ENCODE measurements around the gene KIAA0232. TPM values are rescaled to one million over a fixed set of nuclear protein-coding genes. Genes with fewer than 3 reads are reported as not detected.
A peak's percentile ranks its signal among the peaks of the same experiment; 100 is the strongest.

Gene KIAA0232
- total and polyA plus RNA-seq, 10 of the 15 experiments (the other 5 are each of a cell fraction or from before 2014, with no cell fraction given) = 2.8 to 15.1 (median 10.8) TPM

GRCh38 chr4:6873792-6874461 is 91.4 kb downstream of the KIAA0232 start:
- no peaks in the 10 kb centered on the region for H3K27me3 ChIP-seq (replicated peaks in 1 of 2; ENCODE audit: control insufficient read depth in 2 of 2, insufficient read depth in 2 of 2, low read length in 1 of 2)
- BruUV-seq (replicated peaks) = no TSS peak
- no peak overlapping the region for H3K27ac ChIP-seq (ENCODE audit: control insufficient read depth, insufficient read depth)
- no peaks in the 10 kb centered on the region for H4K20me1 ChIP-seq (ENCODE audit: control insufficient read depth, insufficient read depth)
- 0% methylated on average over 3 of the region's 3 CpGs for WGBS (ENCODE audit: insufficient coverage, insufficient replicate concordance, low lambda C conversion rate, missing lambda C conversion rate)
- intact Hi-C loops (cut with micrococcal nuclease; ENCODE audit: unreplicated experiment) (loop anchor here (1.0 to 2.0 kb wide), 2 partner anchors 95 to 154 kb away; no protein-coding TSS in a partner anchor), in situ Hi-C loops (cut with MboI) (no loop called here)
- DNase-seq (ENCODE audit: low read depth, low spot score) (no peak), FAIRE-seq (peak; percentile 97), ATAC-seq (peak; percentile 96)
- ChIA-PET CTCF (interaction anchor here (0.7 to 10.4 kb wide), 59 partner anchors 10 to 612 kb away, joined by 3 to 300 read pairs (median 6); partner anchors contain the start of genes BLOC1S4, KIAA0232, MAN2B2 and MRFAP1L1), POLR2A (interaction anchor here (1.0 to 2.5 kb wide), 6 partner anchors 21 to 167 kb away, joined by 3 to 14 read pairs (median 4); no protein-coding TSS in a partner anchor), RAD21 (ENCODE audit: unreplicated experiment) (interaction anchor here (0.7 to 5.1 kb wide), 34 partner anchors 9 to 326 kb away, joined by 3 to 155 read pairs (median 6); partner anchors contain the start of genes BLOC1S4, GRPEL1, MRFAP1L1 and TADA2B), SMC1A (ENCODE audit: uncharacterized antibody, unreplicated experiment) (interaction anchor here (0.6 to 6.6 kb wide), 53 partner anchors 9 to 211 kb away, joined by 3 to 153 read pairs (median 5); partner anchors contain the start of genes GRPEL1 and KIAA0232)
- TF ChIP-seq SMC3 (IDR thresholded peaks at IDR 0.05; ENCODE audit: borderline replicate concordance, low read length) (peak; percentile 98), IKZF1 (conservative IDR thresholded peaks at IDR 0.05) (0 out of 2 replicates have a peak, but pooled peaks have one; percentile 18), RAD21 (IDR thresholded peaks at IDR 0.05; ENCODE audit: insufficient read depth, low read depth, low read length) (peak; percentile 96), POU2F2 (IDR thresholded peaks at IDR 0.05; ENCODE audit: borderline replicate concordance, low read depth, low read length) (0 out of 3 replicates have a peak, but pooled peaks have one; percentile 22), MAX (IDR thresholded peaks at IDR 0.05; ENCODE audit: low read depth, low read length) (no peak), KLF5 (IDR thresholded peaks at IDR 0.05; ENCODE audit: partially characterized antibody) (no peak), CTCF (IDR thresholded peaks at IDR 0.05 in 2 of 3, conservative IDR thresholded peaks at IDR 0.05 in 1 of 3; ENCODE audit: control insufficient read depth in 2 of 3, extremely low read depth in 1 of 3, insufficient read depth in 1 of 3, low read depth in 3 of 3, low read length in 3 of 3) (peak; percentile 92 to 95 (median 95)), HDAC2 (IDR thresholded peaks at IDR 0.05) (no peak), RUNX3 (IDR thresholded peaks at IDR 0.05; ENCODE audit: low read length) (peak; percentile 37; the same call in 1 of the 2 replicates), YY1 (IDR thresholded peaks at IDR 0.05; ENCODE audit: low read depth, low read length) (peak; percentile 66; the same call in 1 of the 2 replicates), ATF2 (IDR thresholded peaks at IDR 0.05; ENCODE audit: low read length) (no peak), CHD2 (IDR thresholded peaks at IDR 0.05; ENCODE audit: borderline replicate concordance, low read depth, low read length) (no peak), SREBF2 (IDR thresholded peaks at IDR 0.05; ENCODE audit: low read length) (no peak), RBBP5 (conservative IDR thresholded peaks at IDR 0.05) (no peak), ESRRA (IDR thresholded peaks at IDR 0.05; ENCODE audit: low read length) (no peak), MYB (IDR thresholded peaks at IDR 0.05; ENCODE audit: borderline replicate concordance, low read depth, low read length) (no peak), SMARCA5 (IDR thresholded peaks at IDR 0.05) (peak; percentile 40; the same call in 1 of the 2 replicates), NR2F1 (conservative IDR thresholded peaks at IDR 0.05) (no peak)
- H3K79me2 ChIP-seq (ENCODE audit: control insufficient read depth, insufficient read depth, low read length) = no peaks in the 10 kb centered on the region
- no peak overlapping the region for H3K9ac ChIP-seq (ENCODE audit: control insufficient read depth, insufficient read depth, low read length)
- H3K4me1 ChIP-seq (ENCODE audit: control insufficient read depth, insufficient read depth, low read length) = no peaks in the 10 kb centered on the region
- no peaks in the 10 kb centered on the region for H3K9me3 ChIP-seq (replicated peaks; ENCODE audit: control insufficient read depth, insufficient read depth, low read length)
- peaks cover 13 to 25% of the 10 kb centered on the region in 2 experiments for H3K36me3 ChIP-seq (ENCODE audit: control insufficient read depth in 2 of 2, insufficient read depth in 2 of 2, low read length in 1 of 2)
- H3K4me2 ChIP-seq (ENCODE audit: control insufficient read depth, insufficient read depth) = no peak overlapping the region
- no peak overlapping the region for H3K4me3 ChIP-seq
- no peak overlapping the region for H2AFZ ChIP-seq (ENCODE audit: control insufficient read depth, low read depth, low read length)

All from GM12878 (cell line).